K562 (cell line): ENCODE results near the gene MYBPHL. TPM values are rescaled to one million over a fixed set of nuclear protein-coding genes. Genes with fewer than 3 reads are reported as not detected.
A peak's percentile ranks its signal among the peaks of the same experiment; 100 is the strongest.

Source experiments
- CREM ChIP-seq: IDR thresholded peaks from 2 replicates; pipeline ENCODE4 v1.6.1; 2014; ENCODE audit warnings: antibody characterized with exemption, low read depth
- CTCF ChIP-seq, 3 experiments: IDR thresholded peaks in 2 of 3; conservative IDR thresholded peaks in 1 of 3; 2 replicates each; pipeline ENCODE4 v1.5.1; 2011 to 2012; ENCODE audit warnings: low read length in 3 of 3, mild to moderate bottlenecking in 3 of 3, control low read depth in 2 of 3, improper control_type of control experiment in 1 of 3, inconsistent platforms in 1 of 3, low read depth in 1 of 3, mixed read lengths in 1 of 3, moderate library complexity in 1 of 3; ENCODE audit not compliant: insufficient read depth in 2 of 3
- E4F1 ChIP-seq: fragments of 250-450 bp; sonication (Bioruptor Pico); IDR thresholded peaks from 2 replicates; pipeline ENCODE4 v1.5.0; 2021; ENCODE audit warnings: mild to moderate bottlenecking, borderline replicate concordance
- EP300 ChIP-seq: IDR thresholded peaks from 2 replicates; pipeline ENCODE4 v1.6.1; 2012; ENCODE audit warnings: low read length, improper control_type of control experiment
- ETV6 ChIP-seq, 3 experiments: fragments of 150-350 bp in 1 of 3; sonication (generic) in 1 of 3; formaldehyde crosslinking in 1 of 3; IDR thresholded peaks; 2 replicates each; pipeline versions ENCODE4 v1.6.1 to v1.8.0; 2014 to 2022; ENCODE audit warnings: borderline replicate concordance in 2 of 3, low read depth in 2 of 3, antibody characterized with exemption in 1 of 3, low read length in 1 of 3, mild to moderate bottlenecking in 1 of 3, missing genetic modification reagents in 1 of 3
- MTA3 ChIP-seq: fragments of 450-650 bp; formaldehyde crosslinking; IDR thresholded peaks from 2 replicates; pipeline ENCODE4 v1.6.1; 2017; ENCODE audit warnings: mild to moderate bottlenecking, borderline replicate concordance
- PHTF2 ChIP-seq: fragments of 250-450 bp; sonication (Bioruptor Pico); IDR thresholded peaks from 2 replicates; pipeline ENCODE4 v1.5.0; 2021; ENCODE audit warnings: mild to moderate bottlenecking
- SMAD1 ChIP-seq: fragments of 150-350 bp; IDR thresholded peaks from 2 replicates; pipeline ENCODE4 v1.6.1; 2014; ENCODE audit warnings: low read length, low read depth; ENCODE audit not compliant: partially characterized antibody
- SMARCA5 ChIP-seq: fragments of 450-650 bp; IDR thresholded peaks from 2 replicates; pipeline ENCODE4 v1.6.1; 2016
- SOX6 ChIP-seq: fragments of 450-650 bp; IDR thresholded peaks from 2 replicates; pipeline ENCODE4 v1.6.1; 2014; ENCODE audit warnings: mild to moderate bottlenecking
- TCF7 ChIP-seq: sonication (generic); IDR thresholded peaks from 2 replicates; pipeline ENCODE4 v1.6.1; 2016; ENCODE audit warnings: antibody characterized with exemption, borderline replicate concordance
- TSHZ1 ChIP-seq: fragments of 250-450 bp; sonication (Bioruptor Pico); IDR thresholded peaks from 2 replicates; pipeline ENCODE4 v1.4.0; 2020; ENCODE audit warnings: mild to moderate bottlenecking, moderate library complexity
- YBX1 ChIP-seq: fragments of 450-650 bp; IDR thresholded peaks from 2 replicates; pipeline ENCODE4 v1.7.1; 2016; ENCODE audit warnings: mild to moderate bottlenecking
- ZFP91 ChIP-seq: sonication (generic); formaldehyde crosslinking; IDR thresholded peaks from 2 replicates; pipeline ENCODE4 v1.8.0; 2022; ENCODE audit warnings: mild to moderate bottlenecking, missing genetic modification reagents
- ZNF449 ChIP-seq: fragments of 250-450 bp; sonication (Bioruptor Pico); IDR thresholded peaks from 2 replicates; pipeline ENCODE4 v1.8.0; 2022; ENCODE audit warnings: moderate library complexity, mild to moderate bottlenecking, inconsistent platforms
- polyA plus RNA-seq, 8 experiments: library from polyadenylated mRNA; depleted of rRNA in 4 of 8; stranded (reverse) in 5 of 8; unstranded in 3 of 8; fragments of >200 nt; fragmentation: Nextera tagmentation in 2 of 8; fragmentation: Illumina TruSeq in 1 of 8; extraction: Ambion mirVana in 2 of 8; extraction: Trizol in 1 of 8; gene quantifications; 2 replicates each; pipeline versions ENCODE4 v1.2.1 to v1.2.3, GENCODE V29; 2011 to 2014; ENCODE audit warnings: inconsistent platforms in 1 of 8, missing spikeins in 1 of 8
- total RNA-seq, 7 experiments: library from RNA; depleted of rRNA in 6 of 7; stranded (reverse); fragments of >200 nt in 6 of 7; fragmentation: Illumina TruSeq in 2 of 7; extraction: Trizol in 2 of 7; gene quantifications; 2 replicates each; pipeline versions ENCODE4 v1.2.1 to v1.2.3, GENCODE V29; 2011 to 2021; ENCODE audit warnings: low replicate concordance in 1 of 7

Gene MYBPHL
- total and polyA plus RNA-seq, 9 of the 15 experiments (the other 6 are each of a cell fraction or from before 2014, with no cell fraction given) = 0.20 to 1.9 (median 0.33) TPM

GRCh38 chr1:109263597-109264378, 43.0 kb downstream of the MYBPHL start (continued):
- TF ChIP-seq TSHZ1 (CRISPR knock-in tag) = no peak
- TF ChIP-seq MTA3 = peak; percentile 86
- peak; percentile 85 for TF ChIP-seq SOX6
- peak; percentile 99 to 100 (median 100) for TF ChIP-seq CTCF (IDR thresholded peaks at IDR 0.05 in 2 of 3, conservative IDR thresholded peaks at IDR 0.05 in 1 of 3; ENCODE audit: insufficient read depth in 2 of 3, low read depth in 1 of 3, low read length in 3 of 3)
- TF ChIP-seq PHTF2 (CRISPR knock-in tag) = no peak
- TF ChIP-seq E4F1 (CRISPR knock-in tag) = no peak
- peak; percentile 85 for TF ChIP-seq CREM
- TF ChIP-seq SMAD1 = peak; percentile 25
- peak; percentile 16; the same call in 1 of the 2 replicates for TF ChIP-seq EP300
- peak; percentile 48; the same call in 1 of the 2 replicates for TF ChIP-seq SMARCA5
- TF ChIP-seq TCF7 = peak; percentile 91
- no peak for TF ChIP-seq ZNF449 (CRISPR knock-in tag)
- TF ChIP-seq ETV6 (IDR thresholded peaks at IDR 0.05; ENCODE audit: borderline replicate concordance in 1 of 2, low read depth in 2 of 2, low read length in 1 of 2) = no peak
- TF ChIP-seq ETV6 (CRISPR knock-in tag; IDR thresholded peaks at IDR 0.05; ENCODE audit: borderline replicate concordance) = peak; percentile 96; the same call in 1 of the 2 replicates
- peak; percentile 86 for TF ChIP-seq ZFP91
- no peak for TF ChIP-seq YBX1
